HepG2 (cell line): ENCODE measurements around the gene BCL2L11. TPM values are rescaled to one million over a fixed set of nuclear protein-coding genes. Genes with fewer than 3 reads are reported as not detected.

Experiments used
- CHCHD3 ChIP-seq: sonication (generic); formaldehyde crosslinking; IDR thresholded peaks from 2 replicates; pipeline ENCODE4 v1.8.0; 2022; ENCODE audit warnings: mild to moderate bottlenecking, missing genetic modification reagents, moderate library complexity
- CHD4 ChIP-seq: fragments of 200-600 bp; sonication (generic); IDR thresholded peaks from 2 replicates; pipeline ENCODE4 v1.7.0; 2017; ENCODE audit warnings: mild to moderate bottlenecking, low read length, borderline replicate concordance
- CSRNP1 ChIP-seq: sonication (generic); formaldehyde crosslinking; IDR thresholded peaks from 2 replicates; pipeline ENCODE4 v1.8.1; 2023; ENCODE audit warnings: mild to moderate bottlenecking, missing genetic modification reagents
- E2F2 ChIP-seq: sonication (generic); formaldehyde crosslinking; IDR thresholded peaks from 2 replicates; pipeline ENCODE4 v1.4.0; 2020; ENCODE audit warnings: missing genetic modification reagents, borderline replicate concordance
- GTF2F1 ChIP-seq: fragments of 150-350 bp; IDR thresholded peaks from 2 replicates; pipeline ENCODE4 v1.6.1; 2014; ENCODE audit warnings: low read length
- JUNB ChIP-seq: sonication (generic); formaldehyde crosslinking; IDR thresholded peaks from 2 replicates; pipeline ENCODE4 v1.8.0; 2022; ENCODE audit warnings: missing genetic modification reagents, mild to moderate bottlenecking, borderline replicate concordance
- MTF2 ChIP-seq: sonication (generic); formaldehyde crosslinking; IDR thresholded peaks from 2 replicates; pipeline ENCODE4 v1.5.0; 2020; ENCODE audit warnings: missing genetic modification reagents, borderline replicate concordance
- SP2 ChIP-seq: sonication (generic); formaldehyde crosslinking; IDR thresholded peaks from 2 replicates; pipeline ENCODE4 v1.5.1; 2020; ENCODE audit warnings: mild to moderate bottlenecking, missing genetic modification reagents
- SRF ChIP-seq: IDR thresholded peaks from 2 replicates; pipeline ENCODE4 v1.6.1; 2011; ENCODE audit warnings: mild to moderate bottlenecking, low read depth, low read length, moderate library complexity
- ZNF234 ChIP-seq: sonication (generic); formaldehyde crosslinking; conservative IDR thresholded peaks from 2 replicates; pipeline ENCODE4 v1.5.1; 2020; ENCODE audit warnings: mild to moderate bottlenecking, missing genetic modification reagents
- ZNF430 ChIP-seq: sonication (generic); formaldehyde crosslinking; IDR thresholded peaks from 2 replicates; pipeline ENCODE4 v1.9.0; 2021; ENCODE audit warnings: mild to moderate bottlenecking, missing genetic modification reagents
- ZNF550 ChIP-seq: sonication (generic); formaldehyde crosslinking; IDR thresholded peaks from 2 replicates; pipeline ENCODE4 v1.4.0; 2020; ENCODE audit warnings: mild to moderate bottlenecking, missing genetic modification reagents, borderline replicate concordance
- ZNF800 ChIP-seq: sonication (generic); formaldehyde crosslinking; IDR thresholded peaks from 2 replicates; pipeline ENCODE4 v1.4.0; 2020; ENCODE audit warnings: missing genetic modification reagents
- ZNF83 ChIP-seq: sonication (generic); formaldehyde crosslinking; IDR thresholded peaks from 2 replicates; pipeline ENCODE4 v1.4.0; 2020; ENCODE audit warnings: missing genetic modification reagents, mild to moderate bottlenecking, borderline replicate concordance
- ZNF841 ChIP-seq: sonication (generic); formaldehyde crosslinking; IDR thresholded peaks from 2 replicates; pipeline ENCODE4 v1.8.1; 2023; ENCODE audit warnings: missing genetic modification reagents, borderline replicate concordance
- polyA plus RNA-seq, 8 experiments: library from polyadenylated mRNA; depleted of rRNA in 3 of 8; stranded (reverse) in 7 of 8; unstranded in 1 of 8; fragments of >200 nt; fragmentation: Illumina TruSeq in 4 of 8; extraction: Trizol in 4 of 8; gene quantifications; 2 replicates each; pipeline versions ENCODE4 v1.2.1 to v1.2.3, GENCODE V29; 2011 to 2016; ENCODE audit warnings: low read depth in 4 of 8, missing spikeins in 1 of 8, mixed read lengths in 1 of 8; ENCODE audit not compliant: insufficient read depth in 1 of 8
- total RNA-seq, 5 experiments: library from RNA; depleted of rRNA; stranded (reverse); fragments of >200 nt; fragmentation: Illumina TruSeq; extraction: Trizol; gene quantifications; 2 replicates each; pipeline ENCODE4 v1.2.3, GENCODE V29; 2016; ENCODE audit warnings: low read depth in 1 of 5
- TF ChIP-seq, protein P1 (sequence below): fragments of 450-650 bp; IDR thresholded peaks from 2 replicates; pipeline ENCODE4 v1.6.1; 2017; ENCODE audit warnings: mild to moderate bottlenecking
- TF ChIP-seq, protein P2 (sequence below): IDR thresholded peaks from 2 replicates; pipeline ENCODE4 v1.6.1; 2018; ENCODE audit warnings: missing genetic modification reagents

BCL2L11 gene
- total and polyA plus RNA-seq, 2 of the 13 experiments (the other 11 are each of a cell fraction or from before 2014, with no cell fraction given), result 6.1 to 9.7 TPM

DNA sequence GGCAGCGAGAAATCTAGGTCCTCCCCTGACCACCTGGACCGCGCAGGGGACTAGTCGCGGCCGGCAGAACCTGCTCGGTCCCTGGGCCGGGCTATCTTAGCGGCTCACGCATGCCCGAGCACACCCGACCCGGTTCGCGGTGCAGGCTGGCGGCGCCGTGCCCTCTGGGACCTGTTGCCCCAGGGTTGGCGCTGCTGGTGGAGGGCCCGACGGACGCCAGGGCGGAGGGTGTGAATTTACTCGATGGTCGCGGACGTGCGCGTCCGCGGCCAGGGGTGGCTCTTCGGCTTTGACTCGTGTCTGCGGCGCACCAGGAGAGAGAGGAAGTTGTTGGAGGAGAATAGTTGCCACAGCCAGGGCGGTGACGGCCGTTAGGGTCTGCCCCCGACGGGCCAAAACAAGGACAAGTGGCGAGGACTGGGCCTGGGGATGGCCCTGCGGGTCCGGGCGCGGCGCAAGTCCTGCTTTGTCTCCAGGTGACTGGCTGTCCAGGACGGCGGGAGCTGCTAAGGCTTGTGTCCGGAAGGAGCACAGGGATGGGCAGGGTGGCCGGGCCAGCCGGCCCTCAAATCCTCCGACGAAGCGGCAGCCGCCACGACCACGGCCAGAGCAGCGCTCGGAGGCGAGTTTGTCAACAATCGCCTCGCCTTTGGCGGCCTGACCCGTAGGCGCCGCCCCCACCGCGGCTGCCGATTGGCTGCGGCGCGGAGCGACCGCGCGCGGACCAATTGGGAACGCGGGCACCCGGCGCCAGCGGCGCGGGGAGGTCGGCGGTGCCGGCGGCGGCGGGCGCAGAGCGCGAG, 1.3 kb downstream of the BCL2L11 start (continued):
- TF ChIP-seq CSRNP1, result no peak
- no peak; the same call in 1 of the 2 replicates for TF ChIP-seq E2F2 (CRISPR knock-in tag)
- TF ChIP-seq JUNB (CRISPR knock-in tag), result no peak
- peak; percentile 56; the same call in 1 of the 2 replicates for TF ChIP-seq ZNF83
- 0 out of 2 replicates have a peak, but pooled peaks have one; percentile 61 for TF ChIP-seq CHCHD3 (CRISPR knock-in tag)
- TF ChIP-seq ZNF800 (CRISPR knock-in tag), result peak; percentile 22
- TF ChIP-seq ZNF430, result no peak
- no peak; the same call in 1 of the 2 replicates for TF ChIP-seq ZNF234 (CRISPR knock-in tag)
- TF ChIP-seq SP2 (CRISPR knock-in tag), result peak; percentile 79
- TF ChIP-seq CHD4, result no peak
- TF ChIP-seq ZNF841, result 0 out of 2 replicates have a peak, but pooled peaks have one; percentile 66
- TF ChIP-seq ZNF550 (CRISPR knock-in tag), result peak; percentile 96; the same call in 1 of the 2 replicates
- TF ChIP-seq, protein P1, sequence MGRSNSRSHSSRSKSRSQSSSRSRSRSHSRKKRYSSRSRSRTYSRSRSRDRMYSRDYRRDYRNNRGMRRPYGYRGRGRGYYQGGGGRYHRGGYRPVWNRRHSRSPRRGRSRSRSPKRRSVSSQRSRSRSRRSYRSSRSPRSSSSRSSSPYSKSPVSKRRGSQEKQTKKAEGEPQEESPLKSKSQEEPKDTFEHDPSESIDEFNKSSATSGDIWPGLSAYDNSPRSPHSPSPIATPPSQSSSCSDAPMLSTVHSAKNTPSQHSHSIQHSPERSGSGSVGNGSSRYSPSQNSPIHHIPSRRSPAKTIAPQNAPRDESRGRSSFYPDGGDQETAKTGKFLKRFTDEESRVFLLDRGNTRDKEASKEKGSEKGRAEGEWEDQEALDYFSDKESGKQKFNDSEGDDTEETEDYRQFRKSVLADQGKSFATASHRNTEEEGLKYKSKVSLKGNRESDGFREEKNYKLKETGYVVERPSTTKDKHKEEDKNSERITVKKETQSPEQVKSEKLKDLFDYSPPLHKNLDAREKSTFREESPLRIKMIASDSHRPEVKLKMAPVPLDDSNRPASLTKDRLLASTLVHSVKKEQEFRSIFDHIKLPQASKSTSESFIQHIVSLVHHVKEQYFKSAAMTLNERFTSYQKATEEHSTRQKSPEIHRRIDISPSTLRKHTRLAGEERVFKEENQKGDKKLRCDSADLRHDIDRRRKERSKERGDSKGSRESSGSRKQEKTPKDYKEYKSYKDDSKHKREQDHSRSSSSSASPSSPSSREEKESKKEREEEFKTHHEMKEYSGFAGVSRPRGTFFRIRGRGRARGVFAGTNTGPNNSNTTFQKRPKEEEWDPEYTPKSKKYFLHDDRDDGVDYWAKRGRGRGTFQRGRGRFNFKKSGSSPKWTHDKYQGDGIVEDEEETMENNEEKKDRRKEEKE, result no peak
- peak; percentile 79; the same call in 1 of the 2 replicates for TF ChIP-seq MTF2 (CRISPR knock-in tag)
- TF ChIP-seq, protein P2, sequence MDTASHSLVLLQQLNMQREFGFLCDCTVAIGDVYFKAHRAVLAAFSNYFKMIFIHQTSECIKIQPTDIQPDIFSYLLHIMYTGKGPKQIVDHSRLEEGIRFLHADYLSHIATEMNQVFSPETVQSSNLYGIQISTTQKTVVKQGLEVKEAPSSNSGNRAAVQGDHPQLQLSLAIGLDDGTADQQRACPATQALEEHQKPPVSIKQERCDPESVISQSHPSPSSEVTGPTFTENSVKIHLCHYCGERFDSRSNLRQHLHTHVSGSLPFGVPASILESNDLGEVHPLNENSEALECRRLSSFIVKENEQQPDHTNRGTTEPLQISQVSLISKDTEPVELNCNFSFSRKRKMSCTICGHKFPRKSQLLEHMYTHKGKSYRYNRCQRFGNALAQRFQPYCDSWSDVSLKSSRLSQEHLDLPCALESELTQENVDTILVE (CRISPR knock-in tag), result peak; percentile 34; the same call in 1 of the 2 replicates
- TF ChIP-seq GTF2F1, result no peak
- TF ChIP-seq SRF, result no peak
